Gastroesophageal sphincter (tissue), 3 donors: ENCODE data around the gene PSMC4.

Source experiments
- CTCF ChIP-seq, 4 experiments: fragments of 200-600 bp in 2 of 4; fragments of 450-650 bp in 2 of 4; sonication (generic) in 1 of 4; IDR thresholded peaks; one replicate each; pipeline ENCODE4 v1.5.1; 2017 to 2019; ENCODE audit warnings: antibody characterized with exemption in 4 of 4, mild to moderate bottlenecking in 2 of 4, moderate library complexity in 2 of 4
- POLR2A ChIP-seq, 2 donors: fragments of 450-650 bp; IDR thresholded peaks; one replicate each; pipeline ENCODE4 v1.6.1; 2017; ENCODE audit warnings: antibody characterized with exemption in 2 of 2, mild to moderate bottlenecking in 2 of 2, moderate library complexity in 1 of 2

- TF ChIP-seq CTCF (IDR thresholded peaks at IDR 0.05) (no peak), POLR2A (IDR thresholded peaks at IDR 0.05) (no peak)
Observed at GRCh38 chr19:39969266-39969665, 1.7 kb upstream of the PSMC4 start.
